A673 (cell line): ENCODE measurements around the gene SSBP1. TPM values are rescaled to one million over a fixed set of nuclear protein-coding genes. Genes with fewer than 3 reads are reported as not detected.

Experiments used
- BruUV-seq: library from RNA; stranded (reverse); fragments of 400-500 nt; replicated peaks from 2 replicates; lab custom pipeline; 2021; lab: Mats Ljungman, UMichigan
- CTCF ChIA-PET: fragments of 300-600 bp; sonication (Branson Sonifier 250); formaldehyde crosslinking; loops from one replicate; lab custom pipeline; 2022; ENCODE audit warnings: antibody characterized with exemption; lab: Charles Lee
- POLR2A ChIA-PET: fragments of 300-600 bp; sonication (Branson Sonifier 250); formaldehyde crosslinking; loops from one replicate; lab custom pipeline; 2022; ENCODE audit warnings: antibody characterized with exemption; ENCODE audit not compliant: low non-redundant PET; lab: Charles Lee
- DNase-seq: peaks from one replicate; pipeline ENCODE4 v3.0.0-alpha.2; 2015; ENCODE audit warnings: low spot score
- H3K27ac ChIP-seq: fragments of 200-600 bp; sonication (generic); 2 replicates; pipeline ENCODE4 v1.5.1; 2016; ENCODE audit warnings: mixed run types, low read depth, mild to moderate bottlenecking, mixed read lengths, antibody characterized with exemption, low read length; ENCODE audit not compliant: poor library complexity, severe bottlenecking
- H3K27me3 ChIP-seq: fragments of 200-600 bp; sonication (generic); replicated peaks from 2 replicates; pipeline ENCODE4 v1.6.1; 2017; ENCODE audit warnings: mixed run types, low read depth, mild to moderate bottlenecking, mixed read lengths, antibody characterized with exemption, low read length; ENCODE audit not compliant: insufficient read depth, poor library complexity
- H3K36me3 ChIP-seq: fragments of 200-600 bp; sonication (generic); 2 replicates; pipeline ENCODE4 v1.6.1; 2016; ENCODE audit warnings: mixed run types, mild to moderate bottlenecking, mixed read lengths, antibody characterized with exemption, low read length; ENCODE audit not compliant: insufficient read depth, poor library complexity, severe bottlenecking
- H3K4me1 ChIP-seq: fragments of 200-600 bp; sonication (generic); 2 replicates; pipeline ENCODE4 v1.6.1; 2017; ENCODE audit warnings: mixed run types, mild to moderate bottlenecking, mixed read lengths, antibody characterized with exemption, low read length; ENCODE audit not compliant: insufficient read depth, poor library complexity, severe bottlenecking
- H3K4me3 ChIP-seq: fragments of 200-600 bp; sonication (generic); 2 replicates; pipeline ENCODE4 v1.5.1; 2016; ENCODE audit warnings: low read depth, mixed run types, mild to moderate bottlenecking, mixed read lengths, low read length; ENCODE audit not compliant: poor library complexity, severe bottlenecking
- H3K9me3 ChIP-seq: fragments of 200-600 bp; sonication (generic); 2 replicates; pipeline ENCODE4 v1.6.1; 2016; ENCODE audit warnings: mixed run types, low read depth, mild to moderate bottlenecking, mixed read lengths, antibody characterized with exemption, low read length; ENCODE audit not compliant: poor library complexity, severe bottlenecking
- CTCF ChIP-seq: fragments of 300-800, 200-600 bp; sonication (generic); conservative IDR thresholded peaks from 2 replicates; pipeline ENCODE4 v1.5.1; 2017; ENCODE audit warnings: low read depth, mild to moderate bottlenecking, antibody characterized with exemption, low read length, moderate library complexity, mixed read lengths
- EZH2 ChIP-seq: fragments of 200-600 bp; sonication (generic); IDR thresholded peaks from 2 replicates; pipeline ENCODE4 v1.6.1; 2017; ENCODE audit warnings: borderline replicate concordance, low read depth, mild to moderate bottlenecking, mixed read lengths, antibody characterized with exemption, low read length; ENCODE audit not compliant: poor library complexity, severe bottlenecking
- intact Hi-C: fragments of 100-400 bp; cut with micrococcal nuclease; formaldehyde crosslinking; loops from one replicate; pipeline ENCODE4 v1.10.0; 2022; ENCODE audit not compliant: unreplicated experiment
- total RNA-seq: library from RNA; stranded (reverse); gene quantifications from 2 replicates; pipeline ENCODE4 v1.2.3, GENCODE V29; 2021

The SSBP1 gene
- total RNA-seq, 1 experiment from 2014 or later = 189 TPM

- no peak for DNase-seq
- CTCF ChIA-PET = no interaction called here
- BruUV-seq = no TSS peak
- no peak overlapping the region for H3K27ac ChIP-seq
- H3K4me1 ChIP-seq = no peaks in the 10 kb centered on the region
- intact Hi-C loops = no loop called here
- H3K9me3 ChIP-seq = no peaks in the 10 kb centered on the region
- POLR2A ChIA-PET = interaction anchor here (0.6 kb wide), 1 partner anchor 9 kb away, joined by 3 read pairs; no protein-coding TSS in a partner anchor
- H3K27me3 ChIP-seq = peaks cover 20% of the 10 kb centered on the region
- no peak for TF ChIP-seq CTCF
- no peak for TF ChIP-seq EZH2
- no peaks in the 10 kb centered on the region for H3K36me3 ChIP-seq
- no peak overlapping the region for H3K4me3 ChIP-seq
Measured at GRCh38 chr7:141717450-141717849, 20.7 kb upstream of the SSBP1 start.

- no peak overlapping the region for H3K4me3 ChIP-seq
- CTCF ChIA-PET = no interaction called here
- no peak for TF ChIP-seq EZH2
- no peak for TF ChIP-seq CTCF
- BruUV-seq = no TSS peak
- POLR2A ChIA-PET = no interaction called here
- H3K27me3 ChIP-seq = peaks cover 2% of the 10 kb centered on the region
- no peaks in the 10 kb centered on the region for H3K36me3 ChIP-seq
- H3K27ac ChIP-seq = no peak overlapping the region
- H3K4me1 ChIP-seq = no peaks in the 10 kb centered on the region
- intact Hi-C loops = no loop called here
- no peaks in the 10 kb centered on the region for H3K9me3 ChIP-seq
- DNase-seq = no peak
Measured at GRCh38 chr7:141722529-141722928, 15.6 kb upstream of the SSBP1 start.

- H3K4me1 ChIP-seq = no peaks in the 10 kb centered on the region
- POLR2A ChIA-PET = no interaction called here
- H3K36me3 ChIP-seq = no peaks in the 10 kb centered on the region
- CTCF ChIA-PET = no interaction called here
- peaks cover 4% of the 10 kb centered on the region for H3K27me3 ChIP-seq
- intact Hi-C loops = no loop called here
- H3K9me3 ChIP-seq = no peaks in the 10 kb centered on the region
- no TSS peak for BruUV-seq
- no peak overlapping the region for H3K4me3 ChIP-seq
- no peak overlapping the region for H3K27ac ChIP-seq
- no peak for DNase-seq
- TF ChIP-seq CTCF = no peak
- TF ChIP-seq EZH2 = no peak
Measured at GRCh38 chr7:141729020-141729419, 9.1 kb upstream of the SSBP1 start.
